HepG2 (cell line): ENCODE measurements around the gene PPM1M. TPM values are rescaled to one million over a fixed set of nuclear protein-coding genes. Genes with fewer than 3 reads are reported as not detected.

Source experiments
- AHR ChIP-seq: IDR thresholded peaks from 2 replicates; pipeline ENCODE4 v1.6.1; 2018; ENCODE audit warnings: missing genetic modification reagents, missing compliant biosample characterization
- ATF2 ChIP-seq: sonication (generic); formaldehyde crosslinking; IDR thresholded peaks from 2 replicates; pipeline ENCODE4 v1.4.0; 2020; ENCODE audit warnings: missing genetic modification reagents
- E2F1 ChIP-seq: sonication (generic); formaldehyde crosslinking; IDR thresholded peaks from 2 replicates; pipeline ENCODE4 v1.5.0; 2020; ENCODE audit warnings: missing genetic modification reagents
- FUBP1 ChIP-seq: sonication (generic); formaldehyde crosslinking; IDR thresholded peaks from 2 replicates; pipeline ENCODE4 v1.5.1; 2020; ENCODE audit warnings: missing genetic modification reagents, mild to moderate bottlenecking, borderline replicate concordance
- MTF1 ChIP-seq: sonication (generic); formaldehyde crosslinking; IDR thresholded peaks from 2 replicates; pipeline ENCODE4 v1.5.0; 2020; ENCODE audit warnings: missing genetic modification reagents
- NR0B2 ChIP-seq: sonication (generic); formaldehyde crosslinking; IDR thresholded peaks from 2 replicates; pipeline ENCODE4 v1.4.0; 2020; ENCODE audit warnings: mild to moderate bottlenecking, missing genetic modification reagents
- PCBP2 ChIP-seq: fragments of 200-400 bp; formaldehyde crosslinking; optimal IDR thresholded peaks from 2 replicates; pipeline ENCODE3; 2018; ENCODE audit warnings: low read length, low read depth; ENCODE audit not compliant: poor library complexity, severe bottlenecking
- PHF21A ChIP-seq: sonication (generic); formaldehyde crosslinking; IDR thresholded peaks from 2 replicates; pipeline ENCODE4 v1.5.0; 2020; ENCODE audit warnings: mild to moderate bottlenecking, missing genetic modification reagents
- SAFB2 ChIP-seq: sonication (generic); formaldehyde crosslinking; IDR thresholded peaks from 2 replicates; pipeline ENCODE4 v1.5.1; 2020; ENCODE audit warnings: missing genetic modification reagents, low read depth, mild to moderate bottlenecking, borderline replicate concordance
- SMAD9 ChIP-seq: sonication (generic); formaldehyde crosslinking; IDR thresholded peaks from 2 replicates; pipeline ENCODE4 v1.5.1; 2020; ENCODE audit warnings: mild to moderate bottlenecking, missing genetic modification reagents
- TEAD2 ChIP-seq: sonication (generic); formaldehyde crosslinking; IDR thresholded peaks from 2 replicates; pipeline ENCODE4 v1.9.0; 2021; ENCODE audit warnings: missing genetic modification reagents
- TRAFD1 ChIP-seq: sonication (generic); formaldehyde crosslinking; IDR thresholded peaks from 2 replicates; pipeline ENCODE4 v1.5.1; 2020; ENCODE audit warnings: missing genetic modification reagents, mild to moderate bottlenecking, borderline replicate concordance
- ZBTB26 ChIP-seq: IDR thresholded peaks from 2 replicates; pipeline ENCODE4 v1.6.1; 2016; ENCODE audit warnings: missing compliant biosample characterization, missing genetic modification reagents, borderline replicate concordance
- ZMYM4 ChIP-seq: sonication (generic); formaldehyde crosslinking; IDR thresholded peaks from 2 replicates; pipeline ENCODE4 v1.8.1; 2023; ENCODE audit warnings: mild to moderate bottlenecking, missing genetic modification reagents
- ZNF235 ChIP-seq: sonication (generic); formaldehyde crosslinking; IDR thresholded peaks from 2 replicates; pipeline ENCODE4 v1.8.1; 2023; ENCODE audit warnings: mild to moderate bottlenecking, missing genetic modification reagents, borderline replicate concordance
- ZNF446 ChIP-seq: sonication (generic); formaldehyde crosslinking; IDR thresholded peaks from 2 replicates; pipeline ENCODE4 v1.5.0; 2020; ENCODE audit warnings: mild to moderate bottlenecking, missing genetic modification reagents
- ZNF619 ChIP-seq: sonication (generic); formaldehyde crosslinking; IDR thresholded peaks from 2 replicates; pipeline ENCODE4 v1.4.0; 2020; ENCODE audit warnings: mild to moderate bottlenecking, missing genetic modification reagents
- ZNF747 ChIP-seq: sonication (generic); formaldehyde crosslinking; IDR thresholded peaks from 2 replicates; pipeline ENCODE4 v1.8.1; 2023; ENCODE audit warnings: missing genetic modification reagents, mild to moderate bottlenecking, borderline replicate concordance
- polyA plus RNA-seq, 8 experiments: library from polyadenylated mRNA; depleted of rRNA in 3 of 8; stranded (reverse) in 7 of 8; unstranded in 1 of 8; fragments of >200 nt; fragmentation: Illumina TruSeq in 4 of 8; extraction: Trizol in 4 of 8; gene quantifications; 2 replicates each; pipeline versions ENCODE4 v1.2.1 to v1.2.3, GENCODE V29; 2011 to 2016; ENCODE audit warnings: low read depth in 4 of 8, missing spikeins in 1 of 8, mixed read lengths in 1 of 8; ENCODE audit not compliant: insufficient read depth in 1 of 8
- total RNA-seq, 5 experiments: library from RNA; depleted of rRNA; stranded (reverse); fragments of >200 nt; fragmentation: Illumina TruSeq; extraction: Trizol; gene quantifications; 2 replicates each; pipeline ENCODE4 v1.2.3, GENCODE V29; 2016; ENCODE audit warnings: low read depth in 1 of 5

PPM1M gene
- total and polyA plus RNA-seq, 2 of the 13 experiments (the other 11 are each of a cell fraction or from before 2014, with no cell fraction given), result 2.5 to 5.9 TPM

GRCh38 chr3:52238761-52239701 lies 6.5 kb upstream of the PPM1M start, which contains the start of gene TWF2 (continued):
- TF ChIP-seq E2F1 (CRISPR knock-in tag) (peak; percentile 38; the same call in 1 of the 2 replicates), SMAD9 (CRISPR knock-in tag) (no peak), AHR (CRISPR knock-in tag) (no peak), FUBP1 (CRISPR knock-in tag) (no peak), ZNF619 (CRISPR knock-in tag) (no peak), ZNF235 (CRISPR knock-in tag) (peak; percentile 21; the same call in 1 of the 2 replicates), ATF2 (CRISPR knock-in tag) (0 out of 2 replicates have a peak, but pooled peaks have one; percentile 6), SAFB2 (CRISPR knock-in tag) (no peak), TEAD2 (CRISPR knock-in tag) (no peak), ZBTB26 (0 out of 2 replicates have a peak, but pooled peaks have one; percentile 62), ZNF747 (no peak), MTF1 (CRISPR knock-in tag) (no peak), ZMYM4 (CRISPR knock-in tag) (0 out of 2 replicates have a peak, but pooled peaks have one; percentile 38), TRAFD1 (CRISPR knock-in tag) (no peak), PCBP2 (no peak), NR0B2 (CRISPR knock-in tag) (0 out of 2 replicates have a peak, but pooled peaks have one; percentile 13), PHF21A (no peak), ZNF446 (CRISPR knock-in tag) (0 out of 2 replicates have a peak, but pooled peaks have one; percentile 60)
